Sigmoid colon (tissue), 7 donors: Measurements from ENCODE around the gene UMODL1. TPM values are rescaled to one million over a fixed set of nuclear protein-coding genes. Genes with fewer than 3 reads are reported as not detected.

Experiments used
- DNase-seq: peaks from one replicate; pipeline ENCODE4 v3.0.0-alpha.2; 2019
- H3K27ac ChIP-seq, 4 donors: fragments of 200-600 bp; sonication (generic); one replicate each; pipeline ENCODE4 v1.5.1; 2016 to 2019; ENCODE audit warnings: mild to moderate bottlenecking in 1 of 4
- H3K27me3 ChIP-seq, 3 donors: fragments of 200-600 bp; sonication (generic); one replicate each; pipeline ENCODE4 v1.5.1; 2019; ENCODE audit warnings: mild to moderate bottlenecking in 1 of 3
- H3K36me3 ChIP-seq, 4 donors: fragments of 200-600 bp; sonication (generic); one replicate each; pipeline ENCODE4 v1.5.1; 2016 to 2019
- H3K4me1 ChIP-seq, 4 donors: fragments of 200-600 bp; sonication (generic); one replicate each; pipeline ENCODE4 v1.5.1; 2017 to 2019
- H3K4me3 ChIP-seq, 4 donors: fragments of 200-600 bp; sonication (generic); one replicate each; pipeline ENCODE4 v1.5.1; 2017 to 2019; ENCODE audit warnings: mild to moderate bottlenecking in 2 of 4, moderate library complexity in 1 of 4
- H3K9me3 ChIP-seq, 4 donors: fragments of 200-600 bp in 3 of 4; sonication (generic) in 3 of 4; one replicate each; pipeline versions ENCODE4 v1.5.1 to v1.6.1; 2013 to 2019
- CTCF ChIP-seq, 4 experiments: fragments of 450-650 bp in 3 of 4; fragments of 200-600 bp in 1 of 4; IDR thresholded peaks; one replicate each; pipeline ENCODE4 v1.5.1; 2016 to 2019; ENCODE audit warnings: antibody characterized with exemption in 4 of 4, mild to moderate bottlenecking in 3 of 4, moderate library complexity in 2 of 4
- EP300 ChIP-seq, 4 donors: sonication (generic); formaldehyde crosslinking; IDR thresholded peaks; one replicate each; pipeline ENCODE4 v1.6.1; 2017; ENCODE audit warnings: antibody characterized with exemption in 4 of 4
- POLR2A ChIP-seq, 2 donors: fragments of 450-650 bp; IDR thresholded peaks; one replicate each; pipeline ENCODE4 v1.6.1; 2016; ENCODE audit warnings: antibody characterized with exemption in 2 of 2, mild to moderate bottlenecking in 2 of 2, moderate library complexity in 2 of 2
- POLR2AphosphoS5 ChIP-seq, 4 donors: sonication (generic); formaldehyde crosslinking; IDR thresholded peaks; one replicate each; pipeline ENCODE4 v1.6.1; 2017; ENCODE audit warnings: antibody characterized with exemption in 4 of 4
- WGBS, 2 donors: extraction: QIAGEN DNeasy Blood & Tissue Kit; methylation state at CpG; one replicate each; pipeline ENCODE4 v1.1.7; 2013; 5-methylcytosine and 5-hydroxymethylcytosine counted together
- intact Hi-C: fragments of 100-400 bp; cut with DNase I; formaldehyde crosslinking; loops from one replicate; pipeline ENCODE4 v1.15.1; 2023
- polyA plus RNA-seq, 3 donors: library from polyadenylated mRNA; stranded (reverse); fragments of 200-250 nt; gene quantifications; one replicate each; pipeline ENCODE4 v1.2.3, GENCODE V29; 2013
- total RNA-seq, 4 donors: library from RNA; depleted of rRNA; stranded (reverse); fragments of >200 nt; gene quantifications; one replicate each; pipeline ENCODE4 v1.1.0, GENCODE V29; 2016
- donor health status: healthy with polysubstance abuse.
- donor health status: Bipolar disorder and iron deficiency.
- donor health status: healthy.

The UMODL1 gene
- total and polyA plus RNA-seq, 7 donors = 0.13 to 0.23 TPM; not detected in 5

- DNase-seq = no peak
- peaks cover 0 to 71% (median 25%) of the 10 kb centered on the region in 3 donors for H3K27me3 ChIP-seq
- TF ChIP-seq EP300 (IDR thresholded peaks at IDR 0.05) (no peak), POLR2A (IDR thresholded peaks at IDR 0.05) (no peak), POLR2AphosphoS5 (IDR thresholded peaks at IDR 0.05) (no peak), CTCF (IDR thresholded peaks at IDR 0.05) (no peak)
Observed at GRCh38 chr21:42124826-42125570, 53.9 kb downstream of the UMODL1 start.

DNA sequence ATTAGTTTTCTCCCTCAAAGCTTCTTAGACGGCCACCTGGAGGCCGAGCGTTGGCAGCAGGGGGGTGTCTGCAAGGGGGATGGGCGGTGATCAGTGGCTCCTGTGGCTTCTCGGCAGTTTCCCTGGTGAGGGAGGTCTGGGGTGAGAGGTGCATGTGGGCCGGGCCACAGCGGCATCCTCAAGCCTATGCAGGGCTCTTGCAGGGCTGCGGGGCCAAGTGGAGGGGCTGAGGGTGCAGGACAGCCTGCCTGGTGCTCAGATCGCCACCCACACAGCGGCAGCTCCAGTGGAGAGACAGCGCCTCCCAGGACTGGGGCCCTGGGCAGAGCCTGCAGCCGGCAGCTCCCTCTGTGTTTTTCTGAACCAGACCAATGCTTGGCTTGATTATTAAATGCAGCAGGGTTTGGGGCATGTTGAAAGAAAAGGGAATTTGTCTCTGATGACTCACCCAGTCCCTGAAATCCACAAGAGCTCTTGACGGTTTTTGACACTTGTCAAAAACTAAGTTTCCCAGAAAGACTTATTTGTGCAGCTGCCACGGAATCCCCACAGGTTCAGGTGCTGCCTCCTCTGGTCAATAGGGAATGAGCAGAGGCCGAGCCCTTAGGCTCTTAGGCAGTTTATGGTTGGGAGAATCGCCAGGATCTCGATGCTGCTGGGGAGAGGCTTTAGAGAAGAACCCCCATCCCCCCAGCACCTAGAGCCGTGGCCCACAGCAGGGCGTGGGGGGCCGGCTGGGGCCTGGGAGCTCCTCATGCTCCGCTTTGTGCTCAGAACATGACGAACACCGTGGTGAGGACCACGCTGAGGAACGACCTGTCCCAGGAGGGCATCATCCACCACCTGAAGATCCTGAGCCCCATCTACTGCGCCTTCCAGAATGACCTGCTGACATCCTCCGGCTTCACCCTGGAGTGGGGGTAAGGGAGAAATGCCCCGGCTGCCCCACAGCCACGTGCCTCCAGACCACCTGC, 54.7 kb downstream of the UMODL1 start:
- no peaks in the 10 kb centered on the region for H3K9me3 ChIP-seq
- H3K36me3 ChIP-seq = no peaks in the 10 kb centered on the region
- 63 to 66% methylated on average over 29 of the region's 29 CpGs for WGBS, 2 donors
- no peak overlapping the region for H3K4me3 ChIP-seq
- no peaks in the 10 kb centered on the region for H3K4me1 ChIP-seq
- DNase-seq = no peak
- no peak overlapping the region for H3K27ac ChIP-seq
- TF ChIP-seq EP300 (IDR thresholded peaks at IDR 0.05) (no peak), CTCF (IDR thresholded peaks at IDR 0.05) (no peak), POLR2A (IDR thresholded peaks at IDR 0.05) (no peak), POLR2AphosphoS5 (IDR thresholded peaks at IDR 0.05) (no peak)
- H3K27me3 ChIP-seq = peaks cover 0 to 62% (median 25%) of the 10 kb centered on the region in 3 donors
- intact Hi-C loops = no loop called here

More at GRCh38 chr21:42124826-42125570, 53.9 kb downstream of the UMODL1 start:
- Histone ChIP-seq H3K27ac (no peak overlapping the region), H3K4me1 (no peaks in the 10 kb centered on the region), H3K9me3 (no peaks in the 10 kb centered on the region), H3K4me3 (no peak overlapping the region), H3K36me3 (no peaks in the 10 kb centered on the region)
- WGBS, 2 donors = 82 to 85% methylated on average over 19 of the region's 19 CpGs
- intact Hi-C loops = no loop called here

GRCh38 chr21:42127164-42128150, 56.3 kb downstream of the UMODL1 start:
- 88 to 90% methylated on average over 36 of the region's 36 CpGs for WGBS, 2 donors
- Histone ChIP-seq H3K4me1 (no peaks in the 10 kb centered on the region), H3K9me3 (no peaks in the 10 kb centered on the region), H3K27ac (no peak overlapping the region), H3K36me3 (no peaks in the 10 kb centered on the region), H3K4me3 (no peak overlapping the region), H3K27me3 (peaks cover 0 to 47% (median 25%) of the 10 kb centered on the region in 3 donors)
- no peak for DNase-seq
- intact Hi-C loops = no loop called here
- no peak for TF ChIP-seq POLR2AphosphoS5 (IDR thresholded peaks at IDR 0.05)
- TF ChIP-seq EP300 (IDR thresholded peaks at IDR 0.05) = no peak
- no peak for TF ChIP-seq CTCF (IDR thresholded peaks at IDR 0.05)
- no peak for TF ChIP-seq POLR2A (IDR thresholded peaks at IDR 0.05)
